ENCODE measurements around the gene MGST2. TPM values are rescaled to one million over a fixed set of nuclear protein-coding genes. Genes with fewer than 3 reads are reported as not detected.

MGST2 gene
- polyA plus RNA-seq, 1 donor (not counting 4 experiments of a cell fraction or from before 2014, with no cell fraction given) = 57.6 TPM

GRCh38 chr4:139721789-139722188 is 56.2 kb downstream of the MGST2 start:
- DNase-seq (ENCODE audit: low read depth, low spot score) (no peak), FAIRE-seq (no peak)
- Histone ChIP-seq H3K4me3 (ENCODE audit: control insufficient read depth in 2 of 3, extremely low read depth in 1 of 3, insufficient read depth in 2 of 3, low read depth in 1 of 3, low read length in 3 of 3) (no peak overlapping the region), H3K4me2 (ENCODE audit: control insufficient read depth, extremely low read depth, insufficient read depth, low read depth, low read length) (no peak overlapping the region), H3K9me1 (ENCODE audit: control insufficient read depth, extremely low read depth, insufficient read depth, low read length) (no peaks in the 10 kb centered on the region), H2AFZ (ENCODE audit: control insufficient read depth, low read length) (no peak overlapping the region), H3K9me3 (ENCODE audit: control insufficient read depth, low read depth, low read length) (no peaks in the 10 kb centered on the region), H3K79me2 (ENCODE audit: control insufficient read depth, insufficient read depth, low read length) (no peaks in the 10 kb centered on the region), H3K27me3 (ENCODE audit: control insufficient read depth, extremely low read depth, insufficient read depth, low read length) (no peaks in the 10 kb centered on the region), H3K27ac (ENCODE audit: control insufficient read depth, insufficient read depth, low read length) (no peak overlapping the region), H4K20me1 (ENCODE audit: control insufficient read depth, extremely low read depth, insufficient read depth, low read length) (no peaks in the 10 kb centered on the region), H3K36me3 (ENCODE audit: control insufficient read depth in 2 of 2, extremely low read depth in 1 of 2, insufficient read depth in 2 of 2, low read length in 2 of 2) (no peaks in the 10 kb centered on the region), H3K4me1 (ENCODE audit: control insufficient read depth, extremely low read depth, insufficient read depth, low read length) (no peaks in the 10 kb centered on the region), H3K9ac (ENCODE audit: control insufficient read depth, extremely low read depth, insufficient read depth, low read length) (no peak overlapping the region)
- no peak for TF ChIP-seq EZH2 (IDR thresholded peaks at IDR 0.05; ENCODE audit: low read length)
- TF ChIP-seq, protein P1, sequence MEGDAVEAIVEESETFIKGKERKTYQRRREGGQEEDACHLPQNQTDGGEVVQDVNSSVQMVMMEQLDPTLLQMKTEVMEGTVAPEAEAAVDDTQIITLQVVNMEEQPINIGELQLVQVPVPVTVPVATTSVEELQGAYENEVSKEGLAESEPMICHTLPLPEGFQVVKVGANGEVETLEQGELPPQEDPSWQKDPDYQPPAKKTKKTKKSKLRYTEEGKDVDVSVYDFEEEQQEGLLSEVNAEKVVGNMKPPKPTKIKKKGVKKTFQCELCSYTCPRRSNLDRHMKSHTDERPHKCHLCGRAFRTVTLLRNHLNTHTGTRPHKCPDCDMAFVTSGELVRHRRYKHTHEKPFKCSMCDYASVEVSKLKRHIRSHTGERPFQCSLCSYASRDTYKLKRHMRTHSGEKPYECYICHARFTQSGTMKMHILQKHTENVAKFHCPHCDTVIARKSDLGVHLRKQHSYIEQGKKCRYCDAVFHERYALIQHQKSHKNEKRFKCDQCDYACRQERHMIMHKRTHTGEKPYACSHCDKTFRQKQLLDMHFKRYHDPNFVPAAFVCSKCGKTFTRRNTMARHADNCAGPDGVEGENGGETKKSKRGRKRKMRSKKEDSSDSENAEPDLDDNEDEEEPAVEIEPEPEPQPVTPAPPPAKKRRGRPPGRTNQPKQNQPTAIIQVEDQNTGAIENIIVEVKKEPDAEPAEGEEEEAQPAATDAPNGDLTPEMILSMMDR (optimal IDR thresholded peaks at IDR 0.05 in 1 of 3, IDR thresholded peaks at IDR 0.05 in 1 of 3, conservative IDR thresholded peaks at IDR 0.05 in 1 of 3; ENCODE audit: extremely low read depth in 1 of 3, insufficient read depth in 2 of 3, low read length in 3 of 3) = no peak
- dilution Hi-C loops (cut with MboI; ENCODE audit: extremely low pct_ligation_motif_present, low sequenced_read_pairs) = no loop called here

DNA sequence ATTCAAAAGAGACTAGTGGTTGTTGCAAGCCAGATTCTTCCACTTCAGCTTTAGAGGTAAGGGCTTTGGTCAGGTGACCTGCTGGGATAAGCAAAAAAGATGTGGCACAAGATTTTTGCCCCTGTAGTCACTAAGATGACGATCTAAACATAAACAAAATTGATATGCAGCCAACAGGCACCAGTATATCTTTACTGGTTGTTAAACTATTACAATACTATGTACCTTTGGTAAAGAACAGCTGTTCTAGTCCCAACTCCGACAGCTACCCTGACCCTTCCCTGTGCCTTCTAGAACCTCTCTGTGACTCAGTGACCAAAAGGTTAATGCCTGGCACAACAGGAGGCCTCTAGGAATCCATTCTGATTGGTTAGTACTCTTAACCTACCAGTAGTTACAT is 59.6 kb downstream of the MGST2 start:
- Histone ChIP-seq H3K27me3 (ENCODE audit: control insufficient read depth, extremely low read depth, insufficient read depth, low read length) (no peaks in the 10 kb centered on the region), H3K27ac (ENCODE audit: control insufficient read depth, insufficient read depth, low read length) (no peak overlapping the region), H3K9me3 (ENCODE audit: control insufficient read depth, low read depth, low read length) (no peaks in the 10 kb centered on the region), H3K4me1 (ENCODE audit: control insufficient read depth, extremely low read depth, insufficient read depth, low read length) (no peaks in the 10 kb centered on the region), H4K20me1 (ENCODE audit: control insufficient read depth, extremely low read depth, insufficient read depth, low read length) (no peaks in the 10 kb centered on the region), H3K9me1 (ENCODE audit: control insufficient read depth, extremely low read depth, insufficient read depth, low read length) (no peaks in the 10 kb centered on the region), H3K36me3 (ENCODE audit: control insufficient read depth in 2 of 2, extremely low read depth in 1 of 2, insufficient read depth in 2 of 2, low read length in 2 of 2) (no peaks in the 10 kb centered on the region), H3K79me2 (ENCODE audit: control insufficient read depth, insufficient read depth, low read length) (no peaks in the 10 kb centered on the region), H3K9ac (ENCODE audit: control insufficient read depth, extremely low read depth, insufficient read depth, low read length) (no peak overlapping the region), H3K4me2 (ENCODE audit: control insufficient read depth, extremely low read depth, insufficient read depth, low read depth, low read length) (no peak overlapping the region), H3K4me3 (ENCODE audit: control insufficient read depth in 2 of 3, extremely low read depth in 1 of 3, insufficient read depth in 2 of 3, low read depth in 1 of 3, low read length in 3 of 3) (no peak overlapping the region), H2AFZ (ENCODE audit: control insufficient read depth, low read length) (no peak overlapping the region)
- DNase-seq (ENCODE audit: low read depth, low spot score) (no peak), FAIRE-seq (no peak)
- TF ChIP-seq, protein P1 (optimal IDR thresholded peaks at IDR 0.05 in 1 of 3, IDR thresholded peaks at IDR 0.05 in 1 of 3, conservative IDR thresholded peaks at IDR 0.05 in 1 of 3; ENCODE audit: extremely low read depth in 1 of 3, insufficient read depth in 2 of 3, low read length in 3 of 3) = no peak
- no peak for TF ChIP-seq EZH2 (IDR thresholded peaks at IDR 0.05; ENCODE audit: low read length)
- dilution Hi-C loops (cut with MboI; ENCODE audit: extremely low pct_ligation_motif_present, low sequenced_read_pairs) = no loop called here

Data from keratinocyte (primary cell).